ENCODE results near the gene XPNPEP1.

Gene XPNPEP1

DNA sequence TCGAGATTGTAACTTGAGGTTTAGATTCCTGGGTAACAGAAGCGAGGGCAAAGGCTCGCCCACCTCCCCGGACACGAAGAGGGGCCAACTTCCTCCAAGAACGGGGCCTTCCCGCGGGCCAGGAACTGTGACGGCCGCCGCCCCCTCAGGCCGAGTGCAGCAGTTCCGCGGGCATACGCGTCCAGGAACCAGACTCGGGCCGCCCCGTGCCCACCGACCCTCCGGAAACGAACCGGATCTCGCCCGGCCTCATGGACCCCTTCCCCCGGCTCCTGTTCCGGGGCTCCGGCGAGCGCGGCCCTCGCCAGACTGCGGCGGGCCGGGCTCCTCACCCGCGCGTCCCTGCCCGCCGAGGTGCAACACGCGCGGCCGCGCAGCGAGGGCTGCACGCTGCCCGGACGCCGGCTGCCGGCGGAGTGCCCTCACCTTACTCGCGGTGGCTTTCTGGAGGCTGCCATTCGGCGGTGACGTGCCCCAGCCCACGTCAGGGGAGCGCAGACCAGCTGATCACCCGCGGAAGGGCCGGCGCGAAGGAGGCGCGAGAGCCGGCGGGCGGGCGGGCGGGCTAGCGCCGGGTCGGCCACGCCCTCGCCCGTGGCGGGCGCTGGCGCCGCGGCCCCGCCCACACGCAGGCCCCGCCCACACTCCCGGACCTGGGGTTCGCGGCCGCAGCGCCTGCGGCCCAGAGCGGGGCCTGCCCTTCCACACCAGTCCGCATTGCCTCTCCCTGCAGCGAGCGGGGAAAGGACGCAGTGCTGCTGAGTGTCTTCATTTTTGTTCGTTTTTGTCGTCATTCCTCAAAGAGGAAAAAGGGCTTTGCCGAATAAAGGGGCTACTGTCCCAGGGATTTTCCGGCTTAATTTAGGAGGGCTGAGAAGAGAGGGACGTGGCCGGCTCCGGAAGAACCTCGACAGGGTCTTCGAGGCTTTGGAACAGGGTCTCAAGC, at the start of gene XPNPEP1:
XPNPEP1 (minus strand) TSS at position 536 of the 946 bp plus-strand sequence; CDS start at position 458, 78 bp downstream.
- peak; percentile 93 for DNase-seq

DNA sequence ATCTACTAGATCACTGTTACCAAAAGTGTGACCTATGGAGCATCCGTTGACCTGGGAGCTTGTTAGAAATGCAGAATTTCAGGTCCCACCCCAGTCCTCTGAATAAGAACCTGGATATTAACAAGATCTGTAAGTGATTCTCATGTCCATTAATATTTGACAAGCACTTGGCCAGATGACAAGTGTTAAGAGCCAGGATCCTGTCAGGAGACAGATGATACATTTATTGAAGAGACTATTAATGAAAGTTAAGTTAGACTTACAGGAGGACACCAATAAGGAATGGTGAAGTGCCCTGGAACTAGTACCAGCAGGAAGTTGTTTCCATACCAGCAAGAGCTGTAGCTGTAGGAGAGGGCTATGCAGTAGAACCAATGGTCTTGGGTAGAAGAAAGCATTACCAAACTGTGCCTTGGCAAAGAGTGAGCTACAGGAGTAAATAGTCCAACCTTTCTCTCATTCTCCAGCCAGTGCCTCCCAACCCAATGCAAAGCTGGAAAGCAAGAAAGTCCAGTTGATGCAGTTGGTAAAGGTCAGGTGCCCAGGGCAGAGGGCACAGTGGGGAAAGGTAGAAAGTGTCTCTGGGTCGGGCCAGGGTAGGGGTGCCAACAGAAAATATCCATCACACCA, 49.2 kb upstream of the XPNPEP1 start:
- no peak for DNase-seq

DNA sequence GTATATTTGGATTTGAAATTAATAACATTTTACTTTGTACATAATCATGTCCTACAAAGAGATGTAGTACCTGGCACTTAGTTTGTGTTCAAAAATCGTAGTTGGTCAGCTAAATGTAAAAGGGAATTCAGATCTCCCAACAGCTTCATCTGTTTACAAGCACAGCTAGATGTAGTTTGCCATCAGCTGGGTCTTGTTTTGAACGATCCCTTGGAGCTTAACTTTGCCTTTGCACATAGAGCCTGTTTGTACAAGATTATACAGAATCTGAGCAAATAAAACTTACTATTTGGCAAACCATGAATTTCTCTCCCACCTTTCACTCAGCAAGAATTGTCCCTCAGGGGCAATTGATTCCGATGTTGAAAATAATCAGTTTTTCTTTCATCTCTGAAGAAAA, 48.3 kb upstream of the XPNPEP1 start:
- no peak for DNase-seq

GRCh38 chr10:109969760-109970346, 46.5 kb upstream of the XPNPEP1 start:
- DNase-seq, result no peak

DNA sequence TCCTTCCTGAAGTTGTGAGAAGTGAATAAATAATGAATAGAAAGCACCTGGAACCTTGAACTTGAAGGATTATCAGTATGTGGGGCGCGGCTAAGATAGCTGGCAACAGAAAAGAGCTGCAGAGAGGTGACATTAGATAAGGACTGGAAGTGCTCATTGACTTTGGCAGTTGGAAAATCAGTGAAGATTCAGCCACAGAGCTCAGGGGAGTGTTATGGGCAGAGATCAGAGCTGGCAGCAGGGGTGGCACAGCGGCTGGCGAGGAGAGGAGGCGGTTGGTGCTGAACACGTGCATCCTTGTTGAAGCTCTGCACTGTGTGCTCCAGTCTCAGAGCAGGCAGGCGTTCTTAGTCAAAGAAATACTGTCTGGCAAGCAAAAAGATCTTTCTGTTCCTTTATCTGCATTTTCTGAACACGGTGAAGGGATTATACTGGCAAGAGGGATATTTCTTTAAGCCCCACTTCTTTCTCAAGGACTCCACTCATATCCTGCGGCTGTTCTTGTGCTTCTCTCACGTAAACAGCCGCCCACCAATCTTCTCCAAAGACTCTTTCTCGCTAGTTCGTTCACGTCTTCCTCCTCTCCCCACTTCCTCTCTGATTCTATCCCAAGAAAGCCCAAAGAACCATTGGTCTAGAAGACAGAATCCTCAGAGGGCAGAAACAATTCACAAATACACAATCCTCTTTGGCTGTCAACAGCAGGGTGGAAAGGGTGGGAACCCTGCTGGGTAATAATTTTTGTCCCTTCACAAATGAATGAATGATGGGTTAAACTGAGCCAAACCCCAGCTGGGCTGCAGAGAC, 45.8 kb upstream of the XPNPEP1 start:
- no peak for DNase-seq

DNA sequence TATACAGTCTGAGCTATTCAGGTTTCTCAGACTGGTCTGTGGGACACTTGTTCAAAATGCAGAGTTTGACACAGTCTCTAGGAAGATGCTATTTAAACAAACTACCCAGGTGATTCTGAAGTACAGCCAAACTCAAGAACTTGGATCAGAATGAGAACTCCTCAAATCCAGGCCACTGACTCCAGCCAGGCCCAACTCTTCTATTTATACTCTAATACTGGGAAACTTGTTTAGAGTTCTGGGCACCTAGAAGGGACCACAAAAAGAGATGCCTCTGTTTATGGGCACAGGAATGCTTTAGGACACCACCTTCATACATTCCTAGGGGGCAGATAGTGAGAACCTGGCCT, 44.4 kb upstream of the XPNPEP1 start:
- DNase-seq, result no peak

DNA sequence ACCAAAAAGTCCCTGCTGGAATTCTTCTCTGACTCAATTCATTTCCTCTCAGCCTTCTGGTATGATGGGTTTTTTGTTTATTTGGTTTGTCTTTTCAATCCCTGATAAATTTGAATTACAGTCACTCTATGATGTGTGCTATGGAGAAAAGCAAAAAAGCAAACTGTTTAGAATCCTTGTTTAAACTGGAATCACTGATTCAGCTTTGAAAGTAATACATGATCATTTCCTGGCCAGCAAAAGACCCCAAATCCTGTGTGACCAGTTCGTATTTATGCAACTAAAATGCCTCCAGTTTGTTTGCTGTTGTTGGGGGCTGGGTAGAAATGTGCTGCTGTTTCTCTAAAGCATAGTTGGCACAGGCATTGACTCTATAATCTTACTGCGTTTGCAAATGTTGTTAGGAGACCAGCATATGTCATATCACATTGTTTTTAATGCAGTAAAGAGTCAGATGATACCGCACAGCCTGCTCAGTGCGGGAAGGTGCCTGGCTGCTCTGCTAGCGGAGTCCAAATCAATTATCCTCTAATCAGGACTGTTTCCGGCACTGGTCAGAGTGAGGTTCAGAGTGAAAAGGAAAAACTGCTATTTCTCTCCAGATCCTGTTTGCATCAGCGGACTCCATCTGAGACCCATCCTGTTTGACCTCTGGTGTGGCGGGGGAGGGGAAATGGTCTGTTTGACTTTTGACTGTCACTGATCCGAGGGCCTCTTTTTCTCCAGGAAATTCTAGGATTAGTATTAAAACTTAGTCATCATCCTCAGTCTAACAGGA, 43.8 kb upstream of the XPNPEP1 start:
- peak; percentile 80 for DNase-seq

GRCh38 chr10:109964318-109964717, 41.0 kb upstream of the XPNPEP1 start:
- DNase-seq, result no peak

DNA sequence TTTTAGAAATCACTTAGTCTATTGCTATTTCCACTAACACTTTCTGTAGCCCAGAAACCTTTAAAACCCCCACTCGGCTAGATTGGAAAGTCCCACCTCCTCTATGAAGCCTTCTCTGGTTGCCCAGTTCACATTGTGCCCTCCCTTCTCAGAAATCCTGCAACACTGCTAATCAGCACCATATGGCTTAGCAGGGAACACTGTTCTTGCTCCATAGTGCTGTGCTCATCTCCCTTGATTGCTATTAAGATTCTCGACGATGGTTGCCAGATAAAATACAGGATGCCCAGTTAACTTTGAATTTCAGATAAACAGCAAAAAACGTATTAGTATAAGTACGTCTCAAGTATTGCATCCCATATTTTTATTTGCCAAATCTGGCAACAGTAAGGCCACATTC, 40.1 kb upstream of the XPNPEP1 start:
- no peak for DNase-seq

- no peak for DNase-seq
These were observed 38.9 kb upstream of the XPNPEP1 start for GRCh38 chr10:109962247-109962646.

- DNase-seq, result no peak
These were observed 38.1 kb upstream of the XPNPEP1 start for GRCh38 chr10:109961174-109962001.

DNA sequence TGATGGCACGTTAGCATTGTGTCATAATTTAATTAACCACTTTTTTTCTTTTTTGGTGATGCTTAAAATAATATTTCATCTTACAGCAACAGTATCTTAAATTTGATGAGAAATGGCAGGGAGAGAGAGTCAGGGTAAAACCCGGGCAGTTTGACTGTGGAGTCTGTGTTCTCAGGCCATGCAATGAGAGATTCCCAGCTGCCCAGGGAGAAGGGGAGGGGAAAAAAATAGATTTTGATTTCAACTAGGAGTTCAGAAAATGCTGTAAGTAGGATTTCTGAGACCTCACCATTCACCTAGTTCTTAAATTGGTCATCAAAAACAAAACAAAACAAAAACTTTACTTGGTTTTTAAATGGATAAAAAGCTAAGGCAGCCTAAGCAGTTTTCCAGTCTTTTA, 37.4 kb upstream of the XPNPEP1 start:
- no peak for DNase-seq

- DNase-seq, result no peak
These were observed 36.2 kb upstream of the XPNPEP1 start for GRCh38 chr10:109959259-109960145.

GRCh38 chr10:109958059-109958458, 34.7 kb upstream of the XPNPEP1 start:
- no peak for DNase-seq

DNA sequence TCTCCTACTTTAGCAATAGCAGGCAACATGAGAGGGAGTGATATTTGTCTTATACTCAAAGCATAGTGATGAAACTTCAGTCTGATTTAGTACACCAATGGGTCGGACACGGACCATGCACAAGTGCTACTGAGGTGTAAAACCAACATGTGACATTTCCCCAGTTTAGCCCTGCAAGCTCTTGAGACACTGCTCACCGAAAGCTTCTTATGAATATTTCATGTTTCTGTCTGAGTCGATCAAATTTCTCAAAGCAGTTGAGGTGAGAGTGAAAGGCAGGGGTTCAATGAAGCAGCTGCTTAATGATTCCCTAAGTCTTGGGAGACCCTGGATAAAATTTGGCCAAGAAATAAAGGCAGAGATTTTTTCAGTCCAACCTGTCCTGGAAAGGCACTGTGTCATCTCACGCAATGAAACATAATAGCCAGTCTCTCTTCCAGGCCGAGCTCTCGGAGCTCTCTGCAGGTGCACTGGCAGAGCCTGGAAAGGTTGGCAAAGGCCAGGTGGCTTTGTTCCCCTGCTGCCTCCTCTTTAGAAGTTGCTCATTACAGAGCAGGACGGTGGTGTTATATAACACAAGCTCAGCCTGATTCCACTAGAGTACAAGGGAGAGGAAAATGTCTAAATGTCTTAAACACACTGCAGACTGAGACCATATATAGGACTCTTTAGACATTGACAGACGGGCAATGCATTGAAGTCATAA, 33.9 kb upstream of the XPNPEP1 start:
- no peak for DNase-seq

DNA sequence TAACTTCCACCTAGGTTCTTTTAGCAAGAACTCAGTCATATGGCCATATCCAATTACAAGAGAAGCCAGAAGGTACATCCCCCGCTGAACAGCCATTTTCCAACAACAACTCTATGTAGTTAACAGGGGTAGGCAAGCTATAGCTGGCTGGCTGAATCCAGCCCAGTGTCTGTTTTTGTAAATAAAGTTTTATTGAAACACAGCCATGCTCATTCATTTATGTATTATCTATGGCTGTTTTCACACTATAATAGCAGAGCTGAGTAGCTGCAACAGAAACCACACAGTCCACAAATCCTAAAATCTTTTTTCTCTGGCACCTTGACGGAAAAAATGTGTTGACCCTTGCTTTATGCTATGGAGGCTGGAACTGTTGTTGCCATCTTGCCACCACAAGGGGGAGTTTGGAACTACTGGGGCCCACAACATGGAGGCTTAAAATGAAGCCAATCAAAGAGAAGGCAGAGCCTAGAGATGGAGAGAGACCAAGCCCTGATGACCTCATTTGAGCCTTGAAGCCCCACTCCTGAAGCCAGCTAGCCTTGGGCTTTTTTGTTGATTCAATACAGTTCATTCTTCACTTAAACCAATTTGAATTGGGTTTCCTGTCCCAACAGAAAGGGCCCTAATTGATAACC, 33.3 kb upstream of the XPNPEP1 start:
- DNase-seq, result peak; percentile 78

GRCh38 chr10:109953766-109954165, 30.5 kb upstream of the XPNPEP1 start:
- DNase-seq, result no peak

GRCh38 chr10:109952526-109952925, 29.2 kb upstream of the XPNPEP1 start:
- no peak for DNase-seq
